Activated CD4-positive, alpha-beta T cell treated with anti-CD3 and anti-CD28 coated beads, Interleukin-2, amount 50 U/mL, for 4 hours (primary cell): ENCODE data around the gene SEPTIN3.
"Not testable (repeated sequence)": the region's sequence is repeated elsewhere in the genome, so short reads cannot be mapped to it uniquely, and the experiment has no call there.

Source experiments
- DNase-seq, 2 experiments: peaks; one replicate each; pipeline ENCODE4 v3.0.0-alpha.2; 2020

The SEPTIN3 gene

DNA sequence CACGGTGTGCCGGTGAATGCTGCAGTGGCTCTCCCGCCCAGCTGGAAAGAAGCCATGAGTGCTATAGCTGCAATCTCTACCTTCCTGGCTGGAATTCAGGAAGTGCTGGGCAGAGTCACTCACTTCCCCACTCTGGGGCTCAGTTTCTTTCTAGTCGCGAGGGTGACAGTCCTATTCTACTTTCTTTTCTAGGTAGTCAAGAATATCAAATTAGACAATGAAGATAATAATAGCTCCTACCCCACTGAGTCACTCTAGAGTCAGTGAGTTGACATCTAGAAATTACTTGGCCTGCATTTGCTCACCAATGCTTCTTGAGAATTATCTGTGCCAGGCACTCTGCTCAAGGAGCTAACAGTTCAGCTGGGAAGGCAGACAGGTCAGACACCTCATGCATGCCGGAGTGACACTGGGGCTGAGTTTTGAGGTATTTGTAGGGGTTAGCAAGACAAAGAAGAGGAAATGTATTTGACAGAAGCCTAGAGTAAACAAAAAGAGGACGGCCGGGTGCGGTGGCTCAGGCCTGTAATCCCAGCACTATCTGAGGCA is 25.5 kb upstream of the SEPTIN3 start:
- DNase-seq, result no peak

DNA sequence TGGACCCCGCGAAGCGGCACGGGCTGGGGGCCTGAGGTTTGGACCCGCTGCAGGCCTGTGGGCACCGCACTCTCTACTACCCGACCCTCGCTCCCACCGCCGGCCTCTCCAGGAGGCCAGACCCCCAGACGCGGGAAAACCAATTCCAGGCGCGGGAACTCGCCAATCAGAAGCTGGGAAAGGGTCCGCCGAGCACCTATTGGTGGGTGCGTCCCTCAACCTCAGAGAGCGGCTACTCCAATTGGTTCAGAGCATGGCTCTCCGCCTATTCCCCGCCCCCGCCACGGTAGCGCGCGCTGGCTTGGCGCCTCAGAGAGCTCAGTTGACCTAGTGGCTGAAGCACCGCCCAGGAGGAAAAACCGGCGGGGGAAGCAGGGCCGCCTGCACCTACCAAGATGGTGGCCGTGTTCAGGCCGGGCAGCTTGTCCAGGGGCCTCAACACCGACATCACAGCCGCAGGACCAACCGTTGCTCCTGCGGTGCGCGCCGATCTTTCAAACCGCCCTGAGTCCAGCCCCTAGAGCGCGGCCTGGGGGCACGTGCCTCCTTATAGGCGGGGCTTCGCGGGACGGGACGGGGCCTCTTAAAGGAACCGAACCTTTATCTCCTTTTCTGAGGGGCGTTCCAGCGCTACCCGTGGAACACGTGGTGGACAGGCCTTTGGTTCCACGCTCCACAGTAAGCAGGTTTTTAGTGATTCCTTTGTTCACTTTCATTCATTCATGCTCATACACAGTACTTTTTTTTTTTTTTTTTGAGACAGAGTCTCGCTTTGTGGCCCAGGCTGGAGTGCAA is 22.4 kb upstream of the SEPTIN3 start, which contains the start of gene CENPM:
TSS of gene CENPM (minus strand) at position 524 of the 795 bp plus-strand sequence. CDS start at position 448, 76 bp downstream.
- DNase-seq, result peak; percentile 83 to 84

DNA sequence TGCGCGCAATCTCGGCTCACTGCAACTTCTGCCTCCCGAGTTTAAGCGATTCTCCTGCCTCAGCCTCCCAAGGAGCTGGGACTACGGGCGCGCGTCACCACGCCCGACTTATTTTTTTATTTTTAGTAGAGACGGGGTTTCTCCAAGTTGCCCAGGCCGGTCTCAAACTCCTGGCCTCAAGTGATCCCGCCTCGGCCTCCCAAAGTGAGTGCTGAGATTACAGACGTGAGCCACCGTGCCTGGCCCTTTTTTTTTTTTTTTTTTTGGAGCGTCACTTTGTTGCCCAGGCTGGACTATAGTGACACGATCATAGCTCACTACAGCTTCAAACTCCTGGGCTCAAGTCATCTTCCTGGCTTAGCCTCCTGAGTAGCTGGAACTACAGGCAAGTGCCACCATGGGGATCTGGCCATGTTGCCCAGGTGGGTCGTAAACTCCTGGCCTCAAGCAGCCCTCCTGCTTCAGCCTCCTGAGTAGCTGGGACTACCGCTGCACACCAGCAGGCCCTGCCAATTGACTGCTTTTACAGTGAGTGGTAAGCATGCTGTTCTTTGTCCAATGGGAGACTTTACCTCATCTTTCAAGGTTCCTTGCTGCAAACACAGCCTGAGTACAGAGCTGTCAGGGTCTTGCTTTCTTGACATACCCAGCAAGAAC is 21.7 kb upstream of the SEPTIN3 start:
- DNase-seq, result no peak

DNA sequence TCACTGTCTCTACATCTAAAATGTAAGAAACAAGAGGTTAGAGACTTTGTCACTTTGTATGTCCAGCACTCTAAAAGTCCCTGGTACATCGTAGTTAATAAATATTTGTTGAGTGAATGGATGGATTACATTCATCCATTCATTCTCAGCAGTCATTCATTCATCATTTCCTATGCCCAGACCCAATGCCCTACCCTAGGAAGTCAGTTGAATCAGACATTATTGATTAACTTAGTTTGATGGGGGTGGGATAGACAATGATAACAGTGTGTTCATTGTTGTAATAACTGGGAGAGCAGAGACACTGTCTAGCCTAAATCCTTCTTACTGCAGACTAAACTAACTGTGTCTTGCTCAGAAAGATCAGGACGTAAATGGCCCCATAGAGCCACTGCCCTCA is 21.1 kb upstream of the SEPTIN3 start:
- DNase-seq, result no peak

DNA sequence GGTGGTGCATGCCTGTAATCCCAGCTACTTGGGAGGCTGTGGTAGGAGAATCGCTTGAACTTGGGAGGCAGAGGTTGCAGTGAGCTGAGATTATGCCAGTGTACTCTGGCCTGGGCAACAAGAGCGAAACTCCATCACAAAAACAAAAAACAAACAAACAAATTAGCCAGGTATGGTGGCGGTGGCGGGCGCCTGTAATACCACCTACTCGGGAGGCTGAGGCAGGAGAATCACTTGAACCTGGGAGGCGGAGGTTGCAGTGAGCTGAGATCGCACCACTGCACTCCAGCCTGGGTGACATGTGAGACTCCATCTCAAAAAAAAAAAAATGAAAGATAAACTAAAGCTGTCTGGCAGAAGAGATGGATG is 20.3 kb upstream of the SEPTIN3 start:
- not testable (repeated sequence) for DNase-seq

DNA sequence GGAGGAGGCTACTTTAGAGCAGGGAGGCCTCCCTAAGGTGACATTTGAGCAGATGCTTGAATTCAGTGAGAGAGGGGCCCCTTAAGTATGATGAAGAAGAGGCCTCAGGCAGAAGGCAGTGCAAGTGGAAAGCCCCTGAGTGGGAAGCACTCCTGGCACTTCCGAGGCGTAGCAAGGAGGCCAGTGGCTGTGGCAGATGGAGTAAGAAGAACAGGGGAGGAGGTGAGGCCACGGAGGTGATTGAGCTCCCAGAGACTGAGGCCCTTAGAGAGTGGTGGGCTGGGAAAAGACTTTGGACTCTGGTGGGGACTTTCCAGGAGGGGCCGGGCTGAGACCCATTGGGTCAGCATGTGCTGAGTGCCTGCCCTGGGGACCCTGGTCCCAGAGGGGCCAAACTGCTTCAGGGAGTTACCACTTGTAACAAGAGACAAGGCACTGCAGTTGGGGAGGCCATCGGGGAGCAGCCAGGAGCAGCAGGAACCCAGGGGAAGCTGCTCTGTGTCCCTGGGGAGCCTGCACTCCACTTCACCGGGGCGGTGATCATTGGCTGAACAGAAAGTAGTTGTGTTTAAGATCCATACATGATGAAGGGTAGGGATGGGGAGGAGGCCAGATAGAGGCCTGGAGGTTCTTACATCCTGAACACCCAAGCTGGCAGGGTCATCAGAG is 19.8 kb upstream of the SEPTIN3 start:
- no peak for DNase-seq

DNA sequence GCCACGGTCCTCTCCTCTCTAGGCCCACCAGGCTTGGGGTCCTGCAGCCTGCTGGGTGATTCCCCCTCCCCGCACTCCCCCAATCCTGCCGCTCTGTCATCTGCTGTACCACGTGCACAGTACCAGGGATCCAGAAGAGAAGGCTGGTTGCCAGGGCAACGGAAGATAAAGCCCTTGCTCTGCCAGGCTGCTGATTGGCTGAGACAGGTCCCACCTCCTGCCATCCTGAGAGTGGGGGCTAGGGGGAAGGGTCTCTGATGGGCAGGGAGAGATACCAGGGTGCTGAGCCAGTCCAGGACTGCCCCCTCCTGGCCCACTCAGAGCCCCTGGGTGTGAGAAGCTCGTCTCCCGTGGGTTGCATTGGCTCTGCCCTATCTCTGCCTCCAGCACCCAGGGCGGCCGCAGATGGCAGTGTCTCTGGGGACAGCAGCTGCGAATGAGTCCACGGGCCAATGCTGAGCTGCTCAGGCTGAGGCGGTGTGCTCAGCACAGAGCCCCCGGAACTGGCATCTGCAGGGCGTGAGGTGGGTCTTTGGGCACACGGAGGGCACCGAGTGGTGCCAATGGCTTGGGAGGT is 17.3 kb upstream of the SEPTIN3 start, which contains the start of gene SMIM45:
TSS of gene SMIM45 (plus strand) at position 253 of the 577 bp plus-strand sequence.
- DNase-seq, result no peak

DNA sequence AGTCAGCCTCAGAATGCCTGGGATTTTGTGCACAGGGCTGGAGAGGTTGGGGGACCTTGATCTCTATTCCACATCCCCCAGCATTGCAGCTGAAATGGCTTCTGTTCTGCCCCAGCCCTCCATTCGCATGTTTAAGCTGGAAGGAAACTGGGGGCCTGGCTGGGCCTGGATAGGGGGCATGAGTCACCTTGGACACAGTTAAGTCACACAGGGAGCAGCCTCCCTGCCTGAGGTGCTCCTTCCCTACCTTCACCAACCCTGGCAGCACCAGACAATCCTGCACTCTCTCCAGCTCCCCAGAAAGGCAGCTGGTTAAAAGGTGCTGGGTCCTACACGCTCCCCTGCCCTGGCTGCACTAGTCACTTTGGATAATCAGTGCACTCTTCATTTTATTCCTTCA is 16.5 kb upstream of the SEPTIN3 start:
- DNase-seq, result no peak

DNA sequence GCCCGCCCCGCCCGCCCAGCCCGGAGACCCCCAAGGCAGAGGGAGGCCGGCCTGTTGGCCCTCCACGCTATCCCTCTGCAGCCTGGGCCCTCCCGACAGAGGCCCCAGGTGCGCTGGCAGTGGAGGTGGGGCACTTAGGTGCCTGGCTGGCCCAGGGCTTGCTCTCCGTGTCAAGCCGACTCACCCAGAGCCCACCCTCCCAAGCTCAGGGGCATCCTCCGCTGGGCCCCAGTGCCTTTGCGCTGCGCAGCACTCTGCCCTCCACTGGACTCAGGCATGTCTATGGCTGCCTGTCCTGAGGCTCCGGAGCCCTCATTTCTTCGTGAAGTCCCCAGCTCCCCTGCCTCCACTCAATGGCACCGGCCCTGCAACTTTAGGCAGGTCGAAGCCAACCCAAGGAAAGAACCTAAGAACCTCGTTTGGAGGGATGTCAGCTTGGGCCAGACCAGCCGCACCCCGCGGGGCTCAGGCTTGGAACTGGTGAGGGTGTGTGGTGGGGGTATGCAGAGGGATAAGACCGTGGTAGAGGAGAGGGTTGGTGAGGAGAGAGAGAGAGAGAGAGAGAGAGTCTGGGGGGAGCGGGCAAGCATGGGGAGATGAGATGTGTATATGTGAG is 11.2 kb upstream of the SEPTIN3 start:
- no peak for DNase-seq

DNA sequence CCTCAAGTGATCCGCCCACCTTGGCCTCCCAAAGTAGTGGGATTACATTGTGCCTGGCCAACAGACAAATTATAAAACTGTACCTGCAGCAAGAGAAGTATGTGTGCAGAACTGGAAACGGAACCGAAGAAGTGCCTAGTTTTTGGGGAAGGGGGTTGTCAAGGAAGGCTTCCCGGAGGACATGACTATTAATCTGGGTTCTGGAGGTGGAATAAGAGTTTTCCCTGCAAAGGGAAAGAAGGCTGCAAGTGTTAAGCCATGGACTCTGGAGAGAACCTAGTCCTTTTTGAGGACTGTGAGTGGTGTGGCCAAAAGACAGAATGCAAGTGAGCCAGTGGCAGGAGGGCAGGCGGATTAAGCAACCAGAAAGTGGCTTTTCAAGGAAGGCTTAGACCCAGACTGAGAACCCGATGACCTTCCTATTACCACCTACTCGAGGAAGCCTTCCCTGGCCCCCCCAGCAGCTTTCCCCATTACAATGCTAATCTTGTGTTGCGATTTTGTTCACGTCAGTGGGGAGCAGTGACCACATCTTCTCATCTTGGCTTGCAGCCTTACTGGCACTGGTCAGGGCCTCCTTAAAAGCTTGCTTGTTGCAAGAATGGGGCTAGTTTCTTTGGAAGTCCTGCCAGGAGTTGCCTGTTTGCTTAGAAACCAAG is 5.7 kb upstream of the SEPTIN3 start:
- DNase-seq, result no peak

DNA sequence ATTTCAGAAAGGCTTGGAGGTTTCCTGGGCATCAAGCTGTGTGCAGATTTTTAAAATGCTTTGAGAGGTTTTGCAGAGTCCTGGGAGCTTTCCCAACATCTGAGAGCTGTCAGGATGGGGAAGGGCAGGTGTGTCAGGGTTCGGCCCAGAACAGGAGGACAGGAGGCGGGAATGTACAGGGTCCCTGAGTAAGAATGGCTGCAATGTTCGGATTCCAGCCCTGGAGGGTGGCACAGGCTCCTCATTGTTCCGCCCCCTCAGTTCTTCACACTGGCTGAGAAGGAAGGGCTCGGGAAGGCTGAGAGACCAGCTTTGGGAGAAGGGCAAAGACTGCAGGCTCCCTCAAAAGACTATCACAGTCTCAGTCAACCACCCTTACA is 5.1 kb upstream of the SEPTIN3 start:
- no peak for DNase-seq

DNA sequence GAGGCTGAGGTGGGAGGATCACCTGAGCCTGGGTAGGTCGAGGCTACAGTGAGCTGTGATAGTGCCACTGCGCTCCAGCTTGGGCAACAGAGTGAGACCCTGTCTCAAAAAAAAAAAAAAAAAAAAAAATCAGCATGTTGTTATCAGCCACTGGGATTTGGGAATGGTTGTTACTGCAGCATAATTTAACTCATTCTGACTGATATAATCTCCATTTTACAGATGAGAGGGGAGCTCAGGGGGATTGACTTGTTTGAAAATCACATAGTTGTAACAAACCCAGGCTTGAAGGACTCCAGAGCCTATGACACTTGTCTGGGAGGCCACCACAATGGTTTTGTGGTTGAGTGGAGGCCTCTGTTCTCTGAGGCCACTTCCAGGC is 3.0 kb upstream of the SEPTIN3 start:
- no peak for DNase-seq

DNA sequence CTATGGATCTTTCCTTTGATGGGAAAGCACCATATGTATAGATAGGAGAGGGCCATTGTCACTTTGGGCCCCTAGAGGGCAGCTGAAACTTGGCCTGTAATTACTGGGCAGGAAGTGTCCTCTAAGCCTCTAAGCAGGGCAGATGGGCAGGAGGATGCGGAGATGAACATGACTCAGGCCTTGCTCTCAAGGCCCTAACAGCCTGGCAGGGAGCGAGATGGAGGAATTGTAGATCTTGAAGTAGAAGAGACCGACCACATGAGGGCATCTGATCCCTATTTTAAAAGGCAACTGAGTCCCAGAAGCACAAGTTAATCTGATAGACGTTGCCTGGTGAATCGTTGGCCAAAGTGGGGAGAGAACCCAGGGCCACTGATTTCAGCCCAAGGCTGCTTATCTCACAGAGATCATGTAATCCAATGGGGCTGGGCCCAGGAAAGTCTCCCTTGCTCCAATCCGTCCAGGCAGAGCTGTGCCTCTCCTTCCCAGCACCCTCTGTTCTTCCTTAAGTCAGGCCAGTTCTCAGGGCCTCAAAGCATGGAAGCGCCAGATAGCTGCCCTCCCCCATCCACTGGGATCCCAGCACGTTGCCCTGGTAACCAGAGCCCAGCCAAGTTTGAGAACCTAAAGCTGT is 2.5 kb upstream of the SEPTIN3 start:
- DNase-seq, result no peak

DNA sequence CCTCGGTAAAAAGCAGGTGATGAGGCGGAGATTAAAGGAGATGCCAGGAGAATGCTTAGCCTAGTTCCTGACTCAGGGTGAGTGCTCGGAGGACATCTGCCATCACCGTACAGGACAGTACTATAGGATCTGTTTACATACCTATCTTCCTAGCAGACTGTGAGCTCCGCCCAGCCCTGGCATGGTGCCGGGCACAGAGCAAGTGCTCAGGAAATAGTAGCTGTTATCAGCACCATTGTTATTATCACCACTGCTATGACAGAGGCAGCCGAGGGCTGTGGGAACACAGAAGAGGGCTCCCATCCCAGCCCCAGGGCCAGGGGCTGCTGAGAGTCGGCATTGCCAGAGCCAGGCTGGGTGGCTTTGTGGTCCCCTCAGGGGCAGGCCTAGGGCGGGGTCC is 642 bp upstream of the SEPTIN3 start:
- DNase-seq, result no peak

DNA sequence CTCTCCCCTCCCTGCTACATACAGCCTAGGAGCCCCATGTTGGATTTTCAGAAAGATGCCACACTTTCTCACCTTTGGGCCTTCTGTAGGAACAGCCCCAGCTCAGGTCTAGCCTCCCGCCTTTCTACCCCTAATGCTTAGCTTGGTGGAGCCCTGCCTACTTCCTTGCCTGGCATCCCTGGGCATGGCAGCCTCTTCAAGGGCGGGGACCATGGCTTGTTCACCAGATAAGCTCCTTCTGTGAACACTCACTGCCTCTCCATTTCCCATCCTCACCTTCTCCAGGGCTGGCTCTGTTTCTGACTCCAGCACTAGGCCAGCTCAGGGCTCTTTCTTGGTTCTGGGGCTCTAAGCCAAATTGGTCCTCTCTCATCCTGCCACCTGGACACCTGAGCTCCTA is 1.4 kb downstream of the SEPTIN3 start:
- DNase-seq, result no peak

DNA sequence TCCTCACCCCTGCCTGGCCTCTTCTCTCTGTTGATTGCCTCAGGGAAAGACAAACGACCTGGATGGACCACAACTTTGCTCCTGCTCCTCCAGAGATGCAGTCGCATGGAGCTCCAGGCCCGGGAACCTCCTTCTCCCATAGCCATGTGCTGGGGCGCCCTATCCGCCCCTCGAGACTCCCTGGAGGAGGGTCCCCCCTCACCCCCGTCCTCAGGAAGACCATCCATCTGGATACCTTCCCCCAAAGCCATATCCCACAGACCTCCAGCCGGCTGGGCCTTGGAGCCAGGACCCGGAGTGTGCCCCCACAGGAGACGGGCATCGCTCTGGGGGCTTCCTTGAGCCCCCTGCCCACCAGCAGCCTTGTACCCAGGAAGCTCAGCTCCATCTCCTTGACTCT is 2.2 kb downstream of the SEPTIN3 start:
- DNase-seq, result no peak

DNA sequence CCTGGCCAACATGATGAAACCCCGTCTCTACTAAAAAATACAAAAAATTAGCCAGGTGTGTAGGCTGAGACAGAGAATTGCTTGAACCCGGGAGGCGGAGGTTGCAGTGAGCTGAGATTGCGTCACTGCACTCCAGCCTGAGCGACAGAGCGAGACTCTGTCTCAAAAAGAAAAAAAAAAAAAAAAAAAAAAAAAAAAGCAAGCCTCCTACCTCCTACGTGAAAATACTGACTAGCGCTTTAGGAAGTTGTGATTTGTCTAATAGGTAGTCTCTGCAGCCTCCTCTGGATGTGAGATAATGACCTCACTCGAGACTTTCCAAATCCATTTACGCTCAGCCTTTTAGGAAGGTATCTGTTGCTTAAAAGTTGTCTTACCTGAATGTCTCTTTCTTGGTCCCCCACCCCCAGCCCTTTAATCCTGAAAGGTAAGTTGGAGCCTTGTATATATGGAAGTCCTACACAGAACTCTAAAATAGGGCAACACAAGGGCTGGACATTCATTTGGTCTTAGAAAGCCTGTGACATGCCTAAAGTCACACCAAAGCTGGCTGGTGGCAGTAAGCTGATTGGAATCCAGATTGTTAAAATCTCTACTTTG is 5.5 kb downstream of the SEPTIN3 start:
- DNase-seq, result no peak

DNA sequence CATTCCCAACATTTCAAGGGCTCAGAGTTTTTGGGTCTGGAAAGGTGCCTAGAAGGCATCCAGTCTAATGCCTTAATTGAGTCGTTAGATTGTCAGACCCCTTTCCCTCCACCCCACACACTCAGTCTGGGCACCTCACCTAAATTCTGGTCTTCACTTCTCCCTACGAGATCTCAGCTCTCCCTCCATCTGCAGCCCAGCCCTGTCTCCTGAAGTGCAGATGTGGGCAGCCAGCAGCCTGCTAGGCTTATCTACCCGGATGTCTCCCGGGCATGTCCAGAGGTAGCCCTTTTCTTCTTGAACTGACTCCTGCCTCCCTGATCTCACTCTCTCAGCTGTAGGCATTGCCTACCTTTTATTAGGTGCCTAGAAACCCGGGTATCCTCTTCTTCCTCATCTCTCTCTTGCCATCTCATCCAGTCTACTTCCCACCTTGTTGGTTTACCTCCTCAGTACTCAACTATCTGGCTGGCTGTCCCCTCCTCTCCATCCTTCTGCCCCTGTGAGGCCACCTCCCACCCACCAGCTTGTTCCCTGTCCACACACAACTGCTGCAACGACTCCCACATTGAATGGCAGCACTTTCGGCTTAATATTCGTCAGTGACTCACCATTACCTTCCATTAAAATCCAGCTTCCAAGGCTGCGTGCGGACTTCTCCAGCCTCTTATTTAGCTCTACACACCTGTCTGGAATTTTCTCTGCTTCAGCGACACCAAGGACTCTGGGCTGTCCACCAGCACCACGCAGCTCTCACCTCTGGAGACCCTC is 6.2 kb downstream of the SEPTIN3 start:
- no peak for DNase-seq

DNA sequence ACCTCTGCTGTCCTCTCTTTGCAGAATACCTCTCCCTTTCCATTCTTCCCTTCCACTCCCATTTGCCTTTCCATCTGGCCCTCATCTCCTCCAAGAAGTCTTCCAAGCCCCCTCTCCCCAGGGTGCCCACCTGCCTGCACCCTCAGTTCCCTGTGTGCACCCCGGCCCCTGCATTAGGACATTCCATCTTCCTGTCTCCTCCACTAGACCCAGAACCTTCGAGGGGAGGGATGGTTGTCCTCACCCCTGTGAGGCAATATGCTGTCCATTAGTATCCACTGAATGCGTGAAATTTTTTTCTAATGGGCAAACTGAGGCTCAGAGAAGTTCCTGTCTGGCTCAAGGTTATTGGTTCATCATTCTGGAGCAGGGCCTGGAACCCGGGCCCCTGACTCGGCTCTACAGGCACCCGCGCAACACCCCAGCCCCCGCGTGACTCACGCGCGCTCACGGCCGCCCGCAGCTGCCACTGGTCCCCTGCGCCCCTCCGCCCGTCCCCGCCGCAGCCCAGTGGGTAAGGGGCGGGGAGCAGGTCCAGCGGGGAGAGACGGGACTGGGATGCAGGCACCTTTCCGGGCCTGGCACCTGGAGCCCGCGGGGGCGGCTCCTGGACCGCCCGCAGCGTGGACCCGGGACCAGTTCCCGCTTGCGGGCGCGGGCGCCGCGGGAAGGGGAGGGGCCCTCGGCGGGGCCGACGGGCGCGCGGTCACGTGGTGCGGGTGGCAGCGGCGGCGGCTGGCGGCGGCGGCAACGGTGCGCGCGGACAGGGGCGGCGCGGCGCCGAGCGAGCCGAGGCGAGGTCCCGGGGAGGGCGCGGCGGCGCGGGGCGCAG is 7.0 kb downstream of the SEPTIN3 start:
- peak; percentile 17 to 33 for DNase-seq
